Astrocyte (in vitro differentiated cells and primary cell): Measurements from ENCODE around the gene BMPR1A. TPM values are rescaled to one million over a fixed set of nuclear protein-coding genes. Genes with fewer than 3 reads are reported as not detected.
"Not testable (repeated sequence)": the region's sequence is repeated elsewhere in the genome, so short reads cannot be mapped to it uniquely, and the experiment has no call there.

Experiments used
- DNase-seq: peaks from one replicate; pipeline ENCODE4 v3.0.0-alpha.2; 2010; ENCODE audit warnings: low read depth
- FAIRE-seq: peaks from 2 replicates; lab custom pipeline; 2011; peaks lifted over from hg19 to GRCh38; lab: Jason Lieb, UNC
- H2AFZ ChIP-seq: 2 replicates; pipeline ENCODE4 v1.6.0; 2012; ENCODE audit warnings: low read depth, low read length, inconsistent platforms
- H3K27ac ChIP-seq: 2 replicates; pipeline ENCODE4 v1.5.1; 2011; ENCODE audit warnings: low read depth, low read length, inconsistent platforms
- H3K27me3 ChIP-seq: 2 replicates; pipeline ENCODE4 v1.6.0; 2011; ENCODE audit warnings: low read length, inconsistent platforms; ENCODE audit not compliant: insufficient read depth
- H3K36me3 ChIP-seq: 2 replicates; pipeline ENCODE4 v1.5.1; 2011; ENCODE audit warnings: low read length, inconsistent platforms; ENCODE audit not compliant: insufficient read depth
- H3K4me1 ChIP-seq: 2 replicates; pipeline ENCODE4 v1.5.1; 2011; ENCODE audit warnings: low read length, inconsistent platforms; ENCODE audit not compliant: insufficient read depth
- H3K4me2 ChIP-seq: 2 replicates; pipeline ENCODE4 v1.6.0; 2012; ENCODE audit warnings: low read length, inconsistent platforms
- H3K4me3 ChIP-seq: 2 replicates; pipeline ENCODE4 v1.5.1; 2011; ENCODE audit warnings: low read depth, mild to moderate bottlenecking, low read length, inconsistent platforms; ENCODE audit not compliant: insufficient read depth
- H3K79me2 ChIP-seq: 2 replicates; pipeline ENCODE4 v1.6.0; 2012; ENCODE audit warnings: mild to moderate bottlenecking, low read length, inconsistent platforms; ENCODE audit not compliant: insufficient read depth
- H3K9ac ChIP-seq: 2 replicates; pipeline ENCODE4 v1.6.0; 2012; ENCODE audit warnings: mild to moderate bottlenecking, low read length, inconsistent platforms
- H3K9me3 ChIP-seq: 2 replicates; pipeline ENCODE4 v1.5.1; 2012; ENCODE audit warnings: low read depth, mild to moderate bottlenecking, low read length, inconsistent platforms; ENCODE audit not compliant: insufficient read depth
- H4K20me1 ChIP-seq: 2 replicates; pipeline ENCODE4 v1.6.0; 2012; ENCODE audit warnings: low read length, inconsistent platforms; ENCODE audit not compliant: insufficient read depth
- H3K27ac Mint-ChIP-seq: one replicate; pipeline ENCODE4 v1.8.0; 2021; ENCODE audit warnings: mild to moderate bottlenecking, mixed read lengths; ENCODE audit not compliant: unreplicated experiment
- H3K27me3 Mint-ChIP-seq: one replicate; pipeline ENCODE4 v1.8.0; 2021; ENCODE audit warnings: low read depth, mixed read lengths; ENCODE audit not compliant: unreplicated experiment
- H3K36me3 Mint-ChIP-seq: one replicate; pipeline ENCODE4 v1.8.0; 2021; ENCODE audit warnings: low read depth, mixed read lengths; ENCODE audit not compliant: unreplicated experiment
- H3K4me1 Mint-ChIP-seq: one replicate; pipeline ENCODE4 v1.8.0; 2021; ENCODE audit warnings: low read depth, mixed read lengths; ENCODE audit not compliant: unreplicated experiment
- H3K4me3 Mint-ChIP-seq: one replicate; pipeline ENCODE4 v1.8.0; 2021; ENCODE audit warnings: mild to moderate bottlenecking, moderate library complexity, mixed read lengths; ENCODE audit not compliant: unreplicated experiment
- H3K9me3 Mint-ChIP-seq: one replicate; pipeline ENCODE4 v1.8.0; 2021; ENCODE audit warnings: mild to moderate bottlenecking, mixed read lengths; ENCODE audit not compliant: unreplicated experiment
- CTCF ChIP-seq: IDR thresholded peaks from 2 replicates; pipeline ENCODE4 v1.5.1; 2011; ENCODE audit warnings: low read depth, mild to moderate bottlenecking, inconsistent platforms, low read length, moderate library complexity; ENCODE audit not compliant: insufficient read depth
- EZH2 ChIP-seq: IDR thresholded peaks from 2 replicates; pipeline ENCODE4 v1.6.1; 2012; ENCODE audit warnings: mild to moderate bottlenecking, low read length, inconsistent platforms; ENCODE audit not compliant: insufficient read depth
- total RNA-seq: library from RNA; stranded (reverse); gene quantifications from 2 replicates; pipeline ENCODE4 v1.2.1, GENCODE V29; 2021

BMPR1A gene
- total RNA-seq, 1 donor from 2014 or later: 52.2 TPM

- Histone ChIP-seq H3K36me3 (no peaks in the 10 kb centered on the region), H3K9ac (no peak overlapping the region), H3K4me3 (no peak overlapping the region), H2AFZ (no peak overlapping the region), H3K4me2 (no peak overlapping the region), H3K79me2 (no peaks in the 10 kb centered on the region), H3K27me3 (no peaks in the 10 kb centered on the region), H3K9me3 (no peaks in the 10 kb centered on the region), H4K20me1 (no peaks in the 10 kb centered on the region), H3K27ac (no peak overlapping the region), H3K4me1 (no peaks in the 10 kb centered on the region)
- no peak for TF ChIP-seq EZH2
- no peak for TF ChIP-seq CTCF
- H3K4me1 Mint-ChIP-seq: peaks cover 10% of the 10 kb centered on the region
- H3K27ac Mint-ChIP-seq: no peak overlapping the region
- DNase-seq (no peak), FAIRE-seq (no peak)
- no peaks in the 10 kb centered on the region for H3K9me3 Mint-ChIP-seq
- H3K36me3 Mint-ChIP-seq: no peaks in the 10 kb centered on the region
- H3K27me3 Mint-ChIP-seq: peaks cover 3% of the 10 kb centered on the region
- H3K4me3 Mint-ChIP-seq: no peak overlapping the region
These were observed 222.9 kb downstream of the BMPR1A start for GRCh38 chr10:86979296-86979818.

GRCh38 chr10:86979977-86980448 lies 223.6 kb downstream of the BMPR1A start:
- Mint-ChIP-seq H3K4me3 (no peak overlapping the region), H3K27me3 (no peaks in the 10 kb centered on the region), H3K4me1 (peaks cover 10% of the 10 kb centered on the region), H3K36me3 (no peaks in the 10 kb centered on the region), H3K9me3 (no peaks in the 10 kb centered on the region), H3K27ac (peak overlapping the region; percentile 26)
- DNase-seq: no peak
- H3K9me3 ChIP-seq: no peaks in the 10 kb centered on the region
- H2AFZ ChIP-seq: no peak overlapping the region
- FAIRE-seq: no peak
- no peaks in the 10 kb centered on the region for H3K4me1 ChIP-seq
- no peaks in the 10 kb centered on the region for H3K79me2 ChIP-seq
- no peaks in the 10 kb centered on the region for H3K27me3 ChIP-seq
- H3K4me2 ChIP-seq: no peak overlapping the region
- no peak overlapping the region for H3K4me3 ChIP-seq
- no peak overlapping the region for H3K9ac ChIP-seq
- H3K27ac ChIP-seq: no peak overlapping the region
- H3K36me3 ChIP-seq: no peaks in the 10 kb centered on the region
- no peak for TF ChIP-seq EZH2
- TF ChIP-seq CTCF: no peak
- no peaks in the 10 kb centered on the region for H4K20me1 ChIP-seq

GRCh38 chr10:86981020-86981419 lies 224.6 kb downstream of the BMPR1A start:
- FAIRE-seq, H3K36me3 ChIP-seq, H3K79me2 ChIP-seq, H4K20me1 ChIP-seq, H3K27me3 Mint-ChIP-seq, H3K27ac ChIP-seq, DNase-seq, H3K4me1 ChIP-seq, H3K4me3 Mint-ChIP-seq, H3K27me3 ChIP-seq, H3K4me2 ChIP-seq, H3K4me3 ChIP-seq, H3K27ac Mint-ChIP-seq, H3K9me3 Mint-ChIP-seq, H3K9ac ChIP-seq, H3K9me3 ChIP-seq, H2AFZ ChIP-seq, H3K36me3 Mint-ChIP-seq: not testable (repeated sequence)
- peaks cover 10% of the 10 kb centered on the region for H3K4me1 Mint-ChIP-seq
